Measurements from ENCODE around the gene GLP1R. TPM values are rescaled to one million over a fixed set of nuclear protein-coding genes. Genes with fewer than 3 reads are reported as not detected.

The GLP1R gene
- total RNA-seq, 2 donors from 2014 or later: 5.7 to 6.9 TPM

DNA sequence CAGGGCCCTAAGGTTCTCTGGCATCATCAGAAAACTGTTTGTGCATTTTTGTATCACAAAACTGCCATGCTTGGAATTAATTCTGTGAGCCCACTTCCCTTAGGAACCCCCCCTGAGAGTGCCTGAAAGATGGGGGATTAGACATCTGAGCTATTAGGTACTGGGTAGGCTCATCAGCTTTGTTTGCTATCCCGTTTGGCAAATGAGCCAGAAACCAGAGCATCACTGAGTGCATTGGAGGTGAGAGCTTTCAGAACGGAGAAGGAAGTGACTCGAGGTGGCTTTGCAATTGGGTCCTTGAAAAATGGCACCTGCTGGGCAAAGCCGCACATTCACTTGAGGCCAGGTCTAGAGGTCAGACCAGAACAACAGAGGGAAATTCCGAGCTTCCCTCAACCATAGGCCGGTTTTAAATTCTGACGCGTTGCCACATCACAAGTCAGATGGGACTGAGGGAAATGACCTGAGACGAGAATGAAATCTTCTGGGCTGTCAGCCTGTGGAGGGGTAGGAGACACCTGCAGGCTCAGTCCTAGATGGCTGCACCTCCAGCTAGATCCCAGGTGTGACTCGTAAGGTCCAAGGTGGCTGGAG is 8.4 kb upstream of the GLP1R start:
- WGBS, 2 donors: 84% methylated on average over 10 of the region's 10 CpGs
- ATAC-seq: no peak
- TF ChIP-seq, protein P1, sequence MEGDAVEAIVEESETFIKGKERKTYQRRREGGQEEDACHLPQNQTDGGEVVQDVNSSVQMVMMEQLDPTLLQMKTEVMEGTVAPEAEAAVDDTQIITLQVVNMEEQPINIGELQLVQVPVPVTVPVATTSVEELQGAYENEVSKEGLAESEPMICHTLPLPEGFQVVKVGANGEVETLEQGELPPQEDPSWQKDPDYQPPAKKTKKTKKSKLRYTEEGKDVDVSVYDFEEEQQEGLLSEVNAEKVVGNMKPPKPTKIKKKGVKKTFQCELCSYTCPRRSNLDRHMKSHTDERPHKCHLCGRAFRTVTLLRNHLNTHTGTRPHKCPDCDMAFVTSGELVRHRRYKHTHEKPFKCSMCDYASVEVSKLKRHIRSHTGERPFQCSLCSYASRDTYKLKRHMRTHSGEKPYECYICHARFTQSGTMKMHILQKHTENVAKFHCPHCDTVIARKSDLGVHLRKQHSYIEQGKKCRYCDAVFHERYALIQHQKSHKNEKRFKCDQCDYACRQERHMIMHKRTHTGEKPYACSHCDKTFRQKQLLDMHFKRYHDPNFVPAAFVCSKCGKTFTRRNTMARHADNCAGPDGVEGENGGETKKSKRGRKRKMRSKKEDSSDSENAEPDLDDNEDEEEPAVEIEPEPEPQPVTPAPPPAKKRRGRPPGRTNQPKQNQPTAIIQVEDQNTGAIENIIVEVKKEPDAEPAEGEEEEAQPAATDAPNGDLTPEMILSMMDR (IDR thresholded peaks at IDR 0.05): no peak
- TF ChIP-seq POLR2A (IDR thresholded peaks at IDR 0.05): no peak
- intact Hi-C loops (cut with DNase I): no loop called here
- Histone ChIP-seq H3K36me3 (replicated peaks in 1 of 2; ENCODE audit: insufficient read depth in 1 of 2, low read depth in 2 of 2) (no peaks in the 10 kb centered on the region), H3K9me3 (no peaks in the 10 kb centered on the region), H3K4me1 (no peaks in the 10 kb centered on the region), H3K27ac (no peak overlapping the region), H3K4me3 (no peak overlapping the region), H3K27me3 (no peaks in the 10 kb centered on the region)
- DNase-seq: no peak

DNA sequence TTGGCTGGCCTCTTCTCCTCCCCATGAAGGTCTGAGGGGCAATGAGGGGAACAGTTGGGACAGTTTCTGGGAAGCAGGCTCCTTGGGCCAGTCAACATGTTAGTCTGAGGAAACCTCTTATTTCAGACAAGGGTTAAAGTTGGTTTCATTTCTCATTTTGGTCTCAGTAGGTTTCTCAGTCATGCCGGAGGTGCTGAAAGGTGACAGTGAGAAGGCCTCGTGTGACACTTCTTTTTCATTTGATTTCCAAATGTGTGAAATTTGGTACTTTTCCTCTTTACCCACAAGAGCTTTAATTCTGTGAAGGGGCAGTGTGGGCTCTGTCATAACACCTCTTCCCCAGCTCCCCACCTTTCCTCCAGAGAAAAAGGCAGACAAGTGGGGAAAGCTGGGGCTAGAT is 7.5 kb upstream of the GLP1R start:
- WGBS, 2 donors: 80 to 91% methylated on average over 2 of the region's 2 CpGs
- no peak for TF ChIP-seq POLR2A (IDR thresholded peaks at IDR 0.05)
- TF ChIP-seq, protein P1 (IDR thresholded peaks at IDR 0.05): no peak
- no peaks in the 10 kb centered on the region for H3K36me3 ChIP-seq (replicated peaks in 1 of 2; ENCODE audit: insufficient read depth in 1 of 2, low read depth in 2 of 2)
- no peak overlapping the region for H3K4me3 ChIP-seq
- no peaks in the 10 kb centered on the region for H3K4me1 ChIP-seq
- DNase-seq (no peak), ATAC-seq (no peak)
- H3K27me3 ChIP-seq: no peaks in the 10 kb centered on the region
- no peak overlapping the region for H3K27ac ChIP-seq
- intact Hi-C loops (cut with DNase I): no loop called here
- no peaks in the 10 kb centered on the region for H3K9me3 ChIP-seq

DNA sequence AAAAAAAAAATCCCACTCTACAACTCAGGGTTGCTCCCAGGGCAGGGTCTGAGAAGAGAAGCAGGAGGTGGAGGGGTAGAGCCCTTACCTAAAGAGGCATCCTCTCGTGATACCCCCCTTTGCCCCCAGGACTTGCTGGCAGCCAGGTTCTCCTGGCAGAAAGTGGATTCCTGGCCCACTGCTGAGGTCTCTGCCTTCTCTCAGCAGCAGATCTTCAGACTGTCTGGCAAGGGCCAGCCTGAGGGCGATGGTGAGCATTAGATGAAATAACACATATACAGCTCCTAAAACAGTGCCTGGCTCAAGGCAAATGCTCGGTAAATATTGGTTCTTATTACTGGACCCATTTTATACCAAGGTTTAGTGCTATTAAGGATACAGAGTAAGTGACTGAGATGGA is 4.8 kb upstream of the GLP1R start:
- intact Hi-C loops (cut with DNase I): no loop called here
- Histone ChIP-seq H3K27ac (no peak overlapping the region), H3K27me3 (no peaks in the 10 kb centered on the region), H3K4me3 (no peak overlapping the region), H3K36me3 (replicated peaks in 1 of 2; ENCODE audit: insufficient read depth in 1 of 2, low read depth in 2 of 2) (no peaks in the 10 kb centered on the region), H3K4me1 (peaks cover 12% of the 10 kb centered on the region), H3K9me3 (no peaks in the 10 kb centered on the region)
- DNase-seq (no peak), ATAC-seq (no peak)
- WGBS, 2 donors: 82 to 97% methylated on average over 3 of the region's 3 CpGs
- TF ChIP-seq, protein P1 (IDR thresholded peaks at IDR 0.05): no peak
- TF ChIP-seq POLR2A (IDR thresholded peaks at IDR 0.05): no peak

DNA sequence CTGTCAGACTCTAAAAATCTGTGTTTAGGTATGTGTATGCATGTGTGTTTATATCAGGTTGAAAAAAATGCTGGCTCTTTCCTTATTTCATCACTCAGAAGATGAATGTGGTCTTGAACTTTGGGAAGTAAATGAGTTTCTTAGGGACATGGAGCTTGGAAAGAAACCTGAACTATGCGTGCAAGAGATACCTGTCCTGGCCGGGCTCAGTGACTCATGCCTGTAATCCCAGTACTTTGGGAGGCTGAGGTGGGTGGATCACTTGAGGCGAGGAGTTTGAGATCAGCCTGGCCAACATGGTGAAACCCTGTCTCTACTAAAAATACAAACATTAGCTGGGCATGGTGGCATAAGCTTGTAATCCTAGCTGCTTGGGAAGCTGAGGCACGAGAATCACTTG is 4.4 kb upstream of the GLP1R start:
- no peaks in the 10 kb centered on the region for H3K27me3 ChIP-seq
- H3K4me1 ChIP-seq: peaks cover 16% of the 10 kb centered on the region
- WGBS, 2 donors: 90 to 93% methylated on average over 4 of the region's 4 CpGs
- no peak overlapping the region for H3K4me3 ChIP-seq
- H3K27ac ChIP-seq: no peak overlapping the region
- DNase-seq (no peak), ATAC-seq (no peak)
- no peak for TF ChIP-seq POLR2A (IDR thresholded peaks at IDR 0.05)
- TF ChIP-seq, protein P1 (IDR thresholded peaks at IDR 0.05): no peak
- H3K9me3 ChIP-seq: no peaks in the 10 kb centered on the region
- H3K36me3 ChIP-seq (replicated peaks in 1 of 2; ENCODE audit: insufficient read depth in 1 of 2, low read depth in 2 of 2): no peaks in the 10 kb centered on the region
- intact Hi-C loops (cut with DNase I): no loop called here
